SK-N-SH (cell line): Measurements from ENCODE around the gene PAX3. TPM values are rescaled to one million over a fixed set of nuclear protein-coding genes. Genes with fewer than 3 reads are reported as not detected.

ENCODE experiments used
- CTCF ChIA-PET: fragments of 300-600, 350-600 bp; formaldehyde crosslinking; extraction: SDS; loops from one replicate; lab custom pipeline; 2021; lab: Yijun Ruan, JAX
- POLR2A ChIA-PET: fragments of 350-600 bp; sonication (Branson Sonifier 250); formaldehyde crosslinking; extraction: SDS; loops from one replicate; lab custom pipeline; 2020; ENCODE audit warnings: antibody characterized with exemption, inconsistent platforms; lab: Yijun Ruan, JAX
- DNase-seq: peaks from one replicate; pipeline ENCODE4 v3.0.0; 2012
- H2AFZ ChIP-seq: fragments of 200-600 bp; sonication (generic); 2 replicates; pipeline ENCODE4 v1.8.1; 2016; ENCODE audit warnings: antibody characterized with exemption, mild to moderate bottlenecking, low read depth
- H3F3A ChIP-seq: fragments of 200-600 bp; sonication (generic); replicated peaks from 2 replicates; pipeline ENCODE3; 2016; ENCODE audit warnings: antibody characterized with exemption, mild to moderate bottlenecking; ENCODE audit not compliant: insufficient read depth
- H3K27ac ChIP-seq, 2 experiments: fragments of 200-500 bp in 1 of 2; fragments of 200-600 bp in 1 of 2; sonication (Bioruptor generic) in 1 of 2; sonication (generic), shearing (Covaris generic) in 1 of 2; 2 replicates each; pipeline versions ENCODE4 v1.5.1 to v1.6.1; 2014 to 2016; ENCODE audit warnings: low read depth in 2 of 2, inconsistent platforms in 1 of 2, low read length in 1 of 2, mild to moderate bottlenecking in 1 of 2, mixed read lengths in 1 of 2
- H3K27me3 ChIP-seq: fragments of 200-600 bp; sonication (generic), shearing (Covaris generic); 2 replicates; pipeline ENCODE4 v1.6.1; 2016; ENCODE audit warnings: mixed run types; ENCODE audit not compliant: insufficient read depth
- H3K36me3 ChIP-seq, 2 experiments: fragments of 200-500 bp in 1 of 2; fragments of 200-600 bp in 1 of 2; sonication (Bioruptor generic) in 1 of 2; sonication (generic) in 1 of 2; replicated peaks in 1 of 2; 2 replicates each; pipeline versions ENCODE3 to v1.5.1; 2014 to 2016; ENCODE audit warnings: low read length in 1 of 2, mild to moderate bottlenecking in 1 of 2; ENCODE audit not compliant: insufficient read depth in 2 of 2, control insufficient read depth in 1 of 2
- H3K4me1 ChIP-seq, 2 experiments: fragments of 200-500 bp in 1 of 2; fragments of 200-600 bp in 1 of 2; sonication (Bioruptor generic) in 1 of 2; sonication (generic), shearing (Covaris generic) in 1 of 2; 2 replicates each; pipeline versions ENCODE4 v1.5.1 to v1.6.1; 2014 to 2016; ENCODE audit warnings: low read depth in 1 of 2, low read length in 1 of 2, mixed run types in 1 of 2; ENCODE audit not compliant: insufficient read depth in 2 of 2, control insufficient read depth in 1 of 2
- H3K4me2 ChIP-seq: fragments of 200-600 bp; sonication (generic), shearing (Covaris generic); 2 replicates; pipeline ENCODE4 v1.6.1; 2017; ENCODE audit warnings: mixed run types
- H3K4me3 ChIP-seq, 2 experiments: fragments of 200-500 bp in 1 of 2; fragments of 200-600 bp in 1 of 2; sonication (Bioruptor generic) in 1 of 2; sonication (generic), shearing (Covaris generic) in 1 of 2; 2 replicates each; pipeline versions ENCODE4 v1.5.1 to v1.8.1; 2014 to 2016; ENCODE audit warnings: low read depth in 2 of 2, inconsistent platforms in 1 of 2, low read length in 1 of 2, mild to moderate bottlenecking in 1 of 2, mixed read lengths in 1 of 2, moderate library complexity in 1 of 2
- H3K79me2 ChIP-seq: fragments of 200-600 bp; sonication (generic); 2 replicates; pipeline ENCODE4 v1.8.1; 2017; ENCODE audit warnings: mild to moderate bottlenecking; ENCODE audit not compliant: insufficient read depth
- H3K9ac ChIP-seq: fragments of 200-600 bp; sonication (generic); 2 replicates; pipeline ENCODE4 v1.6.1; 2017; ENCODE audit warnings: mixed run types
- H3K9me2 ChIP-seq: fragments of 200-600 bp; sonication (generic); 2 replicates; pipeline ENCODE4 v1.6.1; 2017; ENCODE audit warnings: mixed run types
- H3K9me3 ChIP-seq: fragments of 200-600 bp; sonication (generic); 2 replicates; pipeline ENCODE4 v1.6.1; 2017; ENCODE audit warnings: mixed run types, mild to moderate bottlenecking, moderate library complexity
- H4K20me1 ChIP-seq: fragments of 200-600 bp; sonication (generic); 2 replicates; pipeline ENCODE4 v1.6.1; 2017; ENCODE audit warnings: mild to moderate bottlenecking, mixed run types; ENCODE audit not compliant: insufficient read depth
- CTCF ChIP-seq: fragments of 200-600 bp; sonication (generic); IDR thresholded peaks from 2 replicates; pipeline ENCODE4 v1.6.1; 2017; ENCODE audit warnings: antibody characterized with exemption, mild to moderate bottlenecking, moderate library complexity
- ELF1 ChIP-seq: IDR thresholded peaks from 2 replicates; pipeline ENCODE4 v1.4.0; 2012
- EP300 ChIP-seq, 2 experiments: IDR thresholded peaks; 2 replicates each; pipeline versions ENCODE4 v1.4.0 to v1.6.1; 2012; ENCODE audit warnings: borderline replicate concordance in 1 of 2, low read depth in 1 of 2, low read length in 1 of 2
- EZH2phosphoT487 ChIP-seq: fragments of 200-600 bp; sonication (generic); IDR thresholded peaks from 2 replicates; pipeline ENCODE4 v1.6.1; 2017; ENCODE audit warnings: low read depth, mixed run types, mild to moderate bottlenecking, antibody characterized with exemption, moderate library complexity, borderline replicate concordance
- FOXJ3 ChIP-seq: sonication (generic); formaldehyde crosslinking; IDR thresholded peaks from 2 replicates; pipeline ENCODE4 v1.5.1; 2020; ENCODE audit warnings: mild to moderate bottlenecking, missing genetic modification reagents
- GATA2 ChIP-seq: sonication (generic); formaldehyde crosslinking; IDR thresholded peaks from 2 replicates; pipeline ENCODE4 v1.5.0; 2020; ENCODE audit warnings: mild to moderate bottlenecking, missing genetic modification reagents
- JUND ChIP-seq: IDR thresholded peaks from 2 replicates; pipeline ENCODE4 v1.4.0; 2012
- MEF2A ChIP-seq: IDR thresholded peaks from 2 replicates; pipeline ENCODE4 v1.4.0; 2012; ENCODE audit warnings: low read depth, borderline replicate concordance
- MXI1 ChIP-seq: IDR thresholded peaks from 2 replicates; pipeline ENCODE4 v1.6.1; 2012; ENCODE audit warnings: mild to moderate bottlenecking, low read depth, low read length, improper control_type of control experiment
- NFIC ChIP-seq: IDR thresholded peaks from 2 replicates; pipeline ENCODE4 v1.4.0; 2012; ENCODE audit warnings: borderline replicate concordance
- POLR2AphosphoS5 ChIP-seq: IDR thresholded peaks from 2 replicates; pipeline ENCODE4 v1.6.1; 2012; ENCODE audit warnings: low read depth, low read length
- REST ChIP-seq: IDR thresholded peaks from 2 replicates; pipeline ENCODE4 v1.6.1; 2012; ENCODE audit warnings: mild to moderate bottlenecking, low read depth, low read length, moderate library complexity
- RXRA ChIP-seq: IDR thresholded peaks from 2 replicates; pipeline ENCODE4 v1.4.0; 2012; ENCODE audit warnings: low read depth, mild to moderate bottlenecking, borderline replicate concordance
- SIN3A ChIP-seq: IDR thresholded peaks from 2 replicates; pipeline ENCODE4 v1.6.1; 2012; ENCODE audit warnings: low read depth, mild to moderate bottlenecking, low read length, moderate library complexity, borderline replicate concordance
- SMC3 ChIP-seq: IDR thresholded peaks from 2 replicates; pipeline ENCODE4 v1.6.1; 2012; ENCODE audit warnings: low read depth, low read length, improper control_type of control experiment
- TAF1 ChIP-seq: IDR thresholded peaks from 2 replicates; pipeline ENCODE4 v1.6.1; 2012; ENCODE audit warnings: low read depth, mild to moderate bottlenecking, low read length, moderate library complexity, borderline replicate concordance
- TCF12 ChIP-seq: IDR thresholded peaks from 2 replicates; pipeline ENCODE4 v1.4.0; 2012
- USF1 ChIP-seq: IDR thresholded peaks from 2 replicates; pipeline ENCODE4 v1.4.0; 2012; ENCODE audit warnings: low read depth, borderline replicate concordance
- ZBTB33 ChIP-seq: IDR thresholded peaks from 2 replicates; pipeline ENCODE4 v1.4.0; 2012; ENCODE audit warnings: low read depth, borderline replicate concordance
- polyA plus RNA-seq, 3 experiments: library from polyadenylated mRNA; depleted of rRNA; stranded (reverse); fragments of >200 nt; gene quantifications; 2 replicates each; pipeline ENCODE4 v1.2.3, GENCODE V29; 2012

PAX3 gene
- polyA plus RNA-seq, 1 of the 3 experiments (the other 2 are of a cell fraction): not detected

- no peaks in the 10 kb centered on the region for H3K9me2 ChIP-seq
- H3K79me2 ChIP-seq: no peaks in the 10 kb centered on the region
- H3K9me3 ChIP-seq: no peaks in the 10 kb centered on the region
- TF ChIP-seq JUND: no peak
- TF ChIP-seq CTCF: no peak
- TF ChIP-seq SIN3A: no peak
- no peak for TF ChIP-seq NFIC
- TF ChIP-seq USF1: no peak
- no peak for TF ChIP-seq ELF1
- no peak for TF ChIP-seq EZH2phosphoT487
- TF ChIP-seq REST: no peak
- TF ChIP-seq GATA2 (CRISPR knock-in tag): no peak
- TF ChIP-seq SMC3: no peak
- no peak for TF ChIP-seq TAF1
- TF ChIP-seq ZBTB33: no peak
- no peak for TF ChIP-seq MXI1
- TF ChIP-seq MEF2A: no peak
- TF ChIP-seq EP300 (IDR thresholded peaks at IDR 0.05; ENCODE audit: borderline replicate concordance in 1 of 2, low read depth in 1 of 2, low read length in 1 of 2): no peak
- no peak for TF ChIP-seq POLR2AphosphoS5
- TF ChIP-seq TCF12: no peak
- TF ChIP-seq FOXJ3 (CRISPR knock-in tag): no peak
- no peak for TF ChIP-seq RXRA
- no peak overlapping the region for H2AFZ ChIP-seq
- CTCF ChIA-PET: interaction anchor here (0.7 to 1.2 kb wide), 3 partner anchors 20 to 36 kb away, joined by 3 to 4 read pairs (median 3); no protein-coding TSS in a partner anchor
- H3K36me3 ChIP-seq: no peaks in the 10 kb centered on the region
- DNase-seq: no peak
- no peak overlapping the region for H3K4me2 ChIP-seq
- no peaks in the 10 kb centered on the region for H3F3A ChIP-seq
- H3K27ac ChIP-seq: no peak overlapping the region
- H3K4me1 ChIP-seq: no peaks in the 10 kb centered on the region; a peak in 1 of 4 replicates
- POLR2A ChIA-PET: no interaction called here
- H4K20me1 ChIP-seq: no peaks in the 10 kb centered on the region
- no peak overlapping the region for H3K9ac ChIP-seq
- H3K27me3 ChIP-seq: peaks cover 18% of the 10 kb centered on the region
- no peak overlapping the region for H3K4me3 ChIP-seq
These were observed 17.3 kb downstream of the PAX3 start for GRCh38 chr2:222281506-222281905.
